Measurements from ENCODE around the gene RBBP7. TPM values are rescaled to one million over a fixed set of nuclear protein-coding genes. Genes with fewer than 3 reads are reported as not detected.
"Not testable (repeated sequence)": the region's sequence is repeated elsewhere in the genome, so short reads cannot be mapped to it uniquely, and the experiment has no call there.

RBBP7 gene
- total and polyA plus RNA-seq, 2 of the 13 experiments (the other 11 are each of a cell fraction or from before 2014, with no cell fraction given) = 89.5 to 145 TPM

DNA sequence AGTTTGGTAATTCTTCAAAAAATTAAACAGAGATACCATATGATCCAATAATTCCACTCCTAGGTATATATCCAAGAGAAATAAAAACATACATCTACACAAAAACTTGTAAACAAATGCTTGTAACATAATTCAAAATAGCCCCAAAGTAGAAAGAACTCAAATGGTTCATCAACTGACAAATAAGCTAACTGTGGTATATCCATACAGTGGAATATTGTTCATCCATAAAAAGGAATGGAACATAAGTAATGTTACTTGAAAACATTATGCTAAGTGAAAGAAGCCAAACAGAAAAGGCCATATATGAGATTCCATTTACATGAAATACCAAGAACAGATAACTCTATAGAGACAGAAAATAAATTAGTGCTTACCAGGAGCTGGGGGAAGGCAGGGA is 13.4 kb downstream of the RBBP7 start:
- no peak for DNase-seq (ENCODE audit: low spot score)
- in situ Hi-C loops (cut with HindIII; ENCODE audit: extremely low pct_ligation_motif_present, low pct_unique_long_range_greater_than_20kb) (no loop called here), intact Hi-C loops (cut with micrococcal nuclease; ENCODE audit: unreplicated experiment) (no loop called here)
- Histone ChIP-seq H3K27ac (ENCODE audit: extremely low read length, insufficient read depth, low read length) (no peak overlapping the region), H3K4me1 (ENCODE audit: insufficient read depth, low read length) (no peaks in the 10 kb centered on the region), H3K9ac (ENCODE audit: insufficient read depth, low read depth, low read length) (no peak overlapping the region), H3K4me3 (replicated peaks in 1 of 3; ENCODE audit: insufficient read depth in 1 of 3, low read depth in 2 of 3, low read length in 3 of 3) (no peak overlapping the region), H3K4me2 (ENCODE audit: low read depth, low read length) (no peak overlapping the region), H3K79me2 (ENCODE audit: insufficient read depth, low read length) (peaks cover 31% of the 10 kb centered on the region), H3K27me3 (ENCODE audit: control insufficient read depth in 1 of 2, insufficient read depth in 2 of 2, low read length in 2 of 2) (no peaks in the 10 kb centered on the region), H4K20me1 (ENCODE audit: insufficient read depth, low read length) (no peaks in the 10 kb centered on the region), H3K36me3 (replicated peaks in 1 of 2; ENCODE audit: control insufficient read depth in 1 of 2, insufficient read depth in 2 of 2, low read length in 2 of 2) (peaks cover 0 to 47% of the 10 kb centered on the region in 2 experiments; a peak in 4 of 5 replicates), H2AFZ (ENCODE audit: low read length) (no peak overlapping the region), H3K9me3 (ENCODE audit: low read length) (no peaks in the 10 kb centered on the region)
- CTCF ChIA-PET (ENCODE audit: low intra/inter-chr PET ratio, low total read pairs) = no interaction called here
- no TSS peak for BruUV-seq (replicated peaks)
- POLR2A ChIA-PET = no interaction called here
- TF ChIP-seq, protein P1, sequence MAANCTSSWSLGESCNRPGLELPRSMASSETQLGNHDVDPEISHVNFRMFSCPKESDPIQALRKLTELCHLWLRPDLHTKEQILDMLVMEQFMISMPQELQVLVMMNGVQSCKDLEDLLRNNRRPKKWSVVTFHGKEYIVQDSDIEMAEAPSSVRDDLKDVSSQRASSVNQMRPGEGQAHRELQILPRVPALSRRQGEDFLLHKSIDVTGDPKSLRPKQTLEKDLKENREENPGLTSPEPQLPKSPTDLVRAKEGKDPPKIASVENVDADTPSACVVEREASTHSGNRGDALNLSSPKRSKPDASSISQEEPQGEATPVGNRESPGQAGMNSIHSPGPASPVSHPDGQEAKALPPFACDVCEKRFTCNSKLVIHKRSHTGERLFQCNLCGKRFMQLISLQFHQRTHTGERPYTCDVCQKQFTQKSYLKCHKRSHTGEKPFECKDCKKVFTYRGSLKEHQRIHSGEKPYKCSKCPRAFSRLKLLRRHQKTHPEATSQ (CRISPR knock-in tag; IDR thresholded peaks at IDR 0.05; ENCODE audit: borderline replicate concordance) = no peak
- TF ChIP-seq ERF (CRISPR knock-in tag; IDR thresholded peaks at IDR 0.05) (no peak), TCF7L2 (IDR thresholded peaks at IDR 0.05; ENCODE audit: low read depth, low read length) (no peak)
- FAIRE-seq = no peak
- ATAC-seq = no peak

DNA sequence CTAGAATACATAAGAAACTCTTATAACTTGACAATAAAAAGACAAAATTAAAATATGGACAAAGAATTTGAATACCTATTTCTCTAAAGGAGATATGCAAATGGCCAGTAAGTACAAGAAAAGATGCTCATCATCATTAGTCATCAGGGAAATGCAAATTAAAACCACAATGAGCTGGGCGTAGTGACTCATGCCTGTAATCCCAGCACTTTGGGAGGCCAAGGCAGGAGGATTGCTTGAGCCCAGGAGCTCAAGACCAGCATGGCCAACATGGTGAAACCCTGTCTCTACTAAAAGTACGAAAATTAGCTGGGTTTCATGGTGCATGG is 14.1 kb downstream of the RBBP7 start:
- H3K4me3 ChIP-seq (replicated peaks in 1 of 3; ENCODE audit: insufficient read depth in 1 of 3, low read depth in 2 of 3, low read length in 3 of 3); H3K4me1 ChIP-seq (ENCODE audit: insufficient read depth, low read length); FAIRE-seq; H3K27ac ChIP-seq (ENCODE audit: extremely low read length, insufficient read depth, low read length); BruUV-seq (replicated peaks); H3K27me3 ChIP-seq (ENCODE audit: control insufficient read depth in 1 of 2, insufficient read depth in 2 of 2, low read length in 2 of 2); ATAC-seq; CTCF ChIA-PET (ENCODE audit: low intra/inter-chr PET ratio, low total read pairs); H2AFZ ChIP-seq (ENCODE audit: low read length); POLR2A ChIA-PET; DNase-seq (ENCODE audit: low spot score); intact Hi-C loops (cut with micrococcal nuclease; ENCODE audit: unreplicated experiment); H4K20me1 ChIP-seq (ENCODE audit: insufficient read depth, low read length); H3K9ac ChIP-seq (ENCODE audit: insufficient read depth, low read depth, low read length); H3K9me3 ChIP-seq (ENCODE audit: low read length); in situ Hi-C loops (cut with HindIII; ENCODE audit: extremely low pct_ligation_motif_present, low pct_unique_long_range_greater_than_20kb); H3K4me2 ChIP-seq (ENCODE audit: low read depth, low read length): not testable (repeated sequence)
- peaks cover 0 to 44% of the 10 kb centered on the region in 2 experiments; a peak in 4 of 5 replicates for H3K36me3 ChIP-seq (replicated peaks in 1 of 2; ENCODE audit: control insufficient read depth in 1 of 2, insufficient read depth in 2 of 2, low read length in 2 of 2)
- 100% methylated on average over 1 of the region's 2 CpGs for WGBS (ENCODE audit: low lambda C conversion rate)
- H3K79me2 ChIP-seq (ENCODE audit: insufficient read depth, low read length) = peaks cover 27% of the 10 kb centered on the region

Measured in HepG2 (cell line).